A549 (cell line): ENCODE measurements around the gene CACNA1I. TPM values are rescaled to one million over a fixed set of nuclear protein-coding genes. Genes with fewer than 3 reads are reported as not detected.

ENCODE experiments used
- polyA plus RNA-seq, 4 experiments: library from polyadenylated mRNA; depleted of rRNA in 3 of 4; stranded (reverse); fragments of >200 nt; fragmentation: RNase III in 1 of 4; extraction: RNeasy Plus Mini Kit Qiagen cat#74134 plus additional on column Dnase treatment in 1 of 4; gene quantifications; 2 replicates in 3 of 4; 3 replicates in 1 of 4; pipeline ENCODE4 v1.2.3, GENCODE V29; 2011 to 2017

Gene CACNA1I
- polyA plus RNA-seq, 2 of the 4 experiments (the other 2 are of a cell fraction): 0.03 to 0.13 TPM

Other genes starting within 250 kb of the CACNA1I start
- 6.7 and 7.9 TPM in 2 replicates for gene SYNGR1, start 220.8 kb upstream of the CACNA1I start, polyA plus RNA-seq (2011; rRNA removed)
- 10.9 to 14.5 TPM (median 11.7 TPM) in 3 replicates for gene SYNGR1, start 220.8 kb upstream of the CACNA1I start, polyA plus RNA-seq (2017; fragmentation: RNase III; extraction: RNeasy Plus Mini Kit Qiagen cat#74134 plus additional on column Dnase treatment)
- 10.4 and 11.3 TPM in 2 replicates for gene TAB1, start 171.0 kb upstream of the CACNA1I start, polyA plus RNA-seq (2011; rRNA removed)
- gene TAB1, start 171.0 kb upstream of the CACNA1I start, polyA plus RNA-seq (2017; fragmentation: RNase III; extraction: RNeasy Plus Mini Kit Qiagen cat#74134 plus additional on column Dnase treatment): 8.7 to 10.5 TPM (median 9.9 TPM) in 3 replicates
- gene MGAT3, start 113.7 kb upstream of the CACNA1I start, polyA plus RNA-seq (2011; rRNA removed): 0.62 and 0.65 TPM in 2 replicates
- 0.64 to 0.84 TPM (median 0.70 TPM) in 3 replicates for gene MGAT3, start 113.7 kb upstream of the CACNA1I start, polyA plus RNA-seq (2017; fragmentation: RNase III; extraction: RNeasy Plus Mini Kit Qiagen cat#74134 plus additional on column Dnase treatment)
- 19.8 and 20.5 TPM in 2 replicates for gene MIEF1, start 68.5 kb upstream of the CACNA1I start, polyA plus RNA-seq (2011; rRNA removed)
- 18.8 to 19.9 TPM (median 19.3 TPM) in 3 replicates for gene MIEF1, start 68.5 kb upstream of the CACNA1I start, polyA plus RNA-seq (2017; fragmentation: RNase III; extraction: RNeasy Plus Mini Kit Qiagen cat#74134 plus additional on column Dnase treatment)
- 557 and 593 TPM in 2 replicates for gene ATF4, start 50.2 kb upstream of the CACNA1I start, polyA plus RNA-seq (2011; rRNA removed)
- 242 to 249 TPM (median 242 TPM) in 3 replicates for gene ATF4, start 50.2 kb upstream of the CACNA1I start, polyA plus RNA-seq (2017; fragmentation: RNase III; extraction: RNeasy Plus Mini Kit Qiagen cat#74134 plus additional on column Dnase treatment)
- gene RPS19BP1, start 38.0 kb upstream of the CACNA1I start, polyA plus RNA-seq (2011; rRNA removed): 47.9 and 51.1 TPM in 2 replicates
- gene RPS19BP1, start 38.0 kb upstream of the CACNA1I start, polyA plus RNA-seq (2017; fragmentation: RNase III; extraction: RNeasy Plus Mini Kit Qiagen cat#74134 plus additional on column Dnase treatment): 71.8 to 74.0 TPM (median 72.0 TPM) in 3 replicates